GM18508 (cell line): ENCODE measurements around the gene CDC25B.

Experiments used
- ATAC-seq: cut with Tn5 transposase; IDR thresholded peaks from one replicate; pipeline ENCODE4 v1.9.1; 2021; ENCODE audit warnings: moderate number of reproducible peaks; ENCODE audit not compliant: insufficient read depth, unreplicated experiment

The CDC25B gene

DNA sequence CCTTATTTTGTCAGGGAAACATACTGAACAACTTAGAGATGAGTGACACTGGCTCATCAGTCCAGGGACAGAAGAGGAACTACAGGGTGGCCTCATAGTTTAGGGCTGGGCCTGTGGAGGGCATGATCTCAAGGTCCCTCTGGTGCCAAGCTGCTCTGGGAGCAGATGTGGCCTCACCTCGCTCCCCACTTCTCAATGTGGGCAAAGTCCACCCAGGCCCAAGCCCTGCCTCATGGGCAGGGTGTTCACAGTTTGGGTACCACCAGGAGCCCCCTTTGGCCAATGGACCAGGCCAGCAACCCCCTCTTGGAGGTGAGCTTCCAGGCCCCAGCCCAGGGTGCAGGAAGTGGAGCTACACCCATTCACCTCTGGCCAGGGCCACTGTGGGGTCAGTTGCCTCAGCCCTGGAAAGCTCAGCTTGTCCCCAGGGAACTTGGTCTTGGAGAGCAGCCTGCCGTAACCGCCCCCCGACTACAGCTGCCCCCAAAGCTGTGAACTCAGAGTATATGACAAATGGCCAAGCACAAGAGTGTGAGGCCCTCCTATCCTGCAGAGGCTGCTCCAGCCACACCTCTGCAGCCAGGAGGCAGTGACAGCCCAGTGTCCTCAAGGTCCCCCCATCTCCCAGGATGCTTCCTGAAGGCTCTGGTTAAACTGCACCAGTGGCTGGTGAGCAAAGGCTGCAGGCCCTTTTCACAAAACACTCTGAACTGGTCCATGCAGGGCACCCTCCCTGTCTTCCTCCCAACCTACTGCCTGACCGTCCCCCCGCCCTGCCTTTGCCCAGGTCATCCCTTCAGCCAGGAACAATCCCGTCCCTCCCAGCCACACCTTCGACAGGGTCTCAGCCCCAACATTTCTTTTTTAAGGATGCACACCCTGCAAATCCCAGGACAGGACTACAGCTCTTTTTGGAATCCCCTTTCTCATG is 32.2 kb upstream of the CDC25B start:
- no peak for ATAC-seq

DNA sequence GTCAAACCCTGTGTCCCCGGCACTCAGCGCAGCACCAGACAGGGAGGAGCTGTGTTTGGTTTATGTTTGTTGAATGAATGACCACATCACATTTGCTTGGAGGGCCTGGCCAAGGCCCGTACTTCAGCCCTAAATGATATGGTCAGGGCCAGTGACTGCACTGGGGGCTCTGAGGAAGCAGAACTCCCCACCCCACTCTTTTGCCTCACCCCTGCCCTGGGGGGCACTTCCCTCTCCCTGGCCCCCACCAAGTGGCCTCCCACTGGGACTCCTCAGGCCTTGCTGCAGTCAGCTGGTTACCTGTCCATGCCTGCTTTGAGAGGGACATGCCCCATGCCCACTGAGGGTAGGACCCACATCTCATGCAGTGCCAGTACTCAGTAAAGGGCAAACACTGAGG is 31.5 kb upstream of the CDC25B start:
- no peak for ATAC-seq

DNA sequence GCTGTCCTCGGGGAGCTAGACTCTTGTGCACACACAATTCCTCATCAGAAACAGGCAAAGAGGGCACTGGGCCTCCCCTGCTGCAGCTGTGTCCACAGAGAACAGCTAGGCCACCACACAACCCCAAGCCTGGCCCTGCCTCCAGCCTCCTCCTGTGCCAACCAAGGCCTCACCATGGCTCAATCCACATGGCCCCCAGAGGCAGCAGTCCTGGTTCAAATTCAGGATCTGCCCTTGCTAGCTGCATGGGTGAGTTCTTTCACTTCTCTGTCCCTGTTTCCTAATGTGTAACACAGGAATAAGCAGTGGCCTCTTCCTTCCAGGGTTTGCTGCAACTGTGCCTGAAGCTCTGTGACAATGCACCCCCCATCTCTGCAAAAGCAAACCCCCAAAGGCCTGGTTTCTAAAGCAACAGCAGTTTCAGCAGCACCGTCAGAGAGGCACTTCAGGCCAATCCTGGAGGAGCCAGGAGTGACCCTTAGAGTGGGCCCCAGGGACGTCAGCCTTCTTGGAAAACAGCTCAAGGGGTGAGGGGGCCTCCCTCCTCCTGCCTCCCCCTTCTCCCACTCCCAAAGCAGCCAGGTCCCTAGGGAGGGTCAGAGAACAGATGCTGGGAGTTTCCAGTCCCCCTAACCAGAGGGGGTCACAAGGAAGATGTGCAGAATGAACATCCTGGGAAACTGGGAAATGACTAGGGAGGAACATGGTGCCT is 30.8 kb upstream of the CDC25B start:
- no peak for ATAC-seq

DNA sequence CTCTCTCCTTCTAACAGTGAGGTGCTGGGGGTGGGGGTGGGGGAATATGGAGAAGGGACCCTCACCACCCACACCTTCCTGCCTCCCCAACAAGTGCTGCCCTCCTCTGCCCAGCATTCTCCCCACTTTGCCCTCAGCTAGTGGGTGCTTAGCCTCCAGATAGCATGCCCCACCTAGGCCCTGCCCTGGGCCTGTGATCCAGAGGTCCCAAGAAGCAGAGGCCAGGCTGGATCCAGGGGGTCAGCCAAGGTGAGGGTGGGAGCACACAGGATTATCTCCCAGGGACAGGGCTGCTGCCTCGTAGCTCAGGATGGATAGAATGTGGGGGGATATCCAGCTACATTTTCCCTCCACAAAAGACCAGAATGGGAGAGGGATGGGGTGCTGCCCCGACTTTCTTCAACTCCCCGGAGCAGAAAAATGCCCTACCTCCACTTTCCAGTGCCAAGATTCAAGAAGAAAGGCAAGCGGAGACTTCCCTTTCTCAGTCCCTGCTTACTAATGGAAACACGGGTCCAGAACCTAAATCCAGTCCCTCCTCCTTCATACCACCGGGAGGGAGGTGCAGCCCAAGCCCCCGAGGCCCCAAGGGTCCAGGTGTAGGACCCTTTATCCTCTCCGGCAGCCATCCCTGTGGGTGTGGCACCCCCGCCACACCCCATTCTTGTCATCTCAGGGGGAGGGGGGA is 29.5 kb upstream of the CDC25B start:
- no peak for ATAC-seq

DNA sequence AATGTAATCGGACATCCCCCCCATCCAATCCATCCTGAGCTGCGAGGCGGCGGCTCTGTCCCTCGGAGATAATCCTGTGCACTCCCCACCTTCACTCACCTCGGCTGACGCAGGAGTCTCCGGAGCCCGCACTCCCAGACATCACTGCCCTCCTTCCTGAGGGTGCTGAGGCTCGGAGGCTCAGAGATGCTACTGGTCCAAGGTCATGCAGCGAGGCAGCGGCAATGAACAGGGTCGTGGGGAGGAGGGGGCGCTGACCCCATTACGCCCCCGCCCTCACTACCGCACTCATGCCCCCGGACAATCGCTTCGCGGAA is 29.0 kb upstream of the CDC25B start:
- no peak for ATAC-seq

DNA sequence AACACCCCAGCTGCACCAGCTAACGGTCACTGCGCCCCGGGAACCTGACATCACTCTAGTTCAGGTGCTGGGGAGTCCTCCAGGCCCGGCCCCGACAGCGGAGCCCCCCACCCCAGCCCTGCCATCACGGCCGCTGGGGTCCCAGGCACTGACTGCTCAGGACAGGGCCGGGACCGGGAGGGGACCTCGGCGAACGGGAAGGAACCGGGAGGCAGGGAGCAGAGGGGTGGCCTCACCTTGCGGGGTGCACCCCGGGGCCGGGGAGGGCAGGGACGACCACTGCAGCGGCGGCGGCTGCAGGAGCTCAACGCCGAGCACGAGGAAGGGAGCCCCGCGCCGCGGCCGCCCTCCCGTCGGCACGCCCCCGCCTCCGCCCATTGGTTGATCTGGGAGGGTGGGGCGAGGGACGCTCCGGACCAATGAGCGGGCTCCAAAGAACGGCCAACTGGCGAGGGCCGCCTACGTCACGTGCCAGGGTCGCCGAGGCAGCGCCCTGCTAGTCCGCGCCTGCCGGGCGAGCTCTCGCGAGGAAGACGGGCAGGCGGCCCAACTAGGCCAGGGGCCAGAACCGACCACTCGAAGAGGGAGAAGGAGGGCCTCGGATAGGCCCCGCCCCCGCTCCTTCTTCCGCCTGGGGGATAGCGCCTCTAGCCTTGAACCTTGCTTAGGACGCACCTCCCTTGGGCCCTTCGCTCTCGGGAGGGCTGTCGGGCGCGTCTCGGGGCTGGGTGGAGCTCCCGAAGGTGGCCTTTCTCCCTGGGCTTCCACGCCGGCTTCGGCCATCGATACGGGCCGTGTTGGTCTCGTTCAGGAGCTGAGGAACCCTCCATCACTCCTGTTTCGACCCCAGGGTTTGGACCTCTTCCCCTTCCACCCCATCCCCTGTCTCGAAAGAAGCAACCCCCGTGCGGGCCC is 28.4 kb upstream of the CDC25B start, which contains the start of gene ADISSP:
Gene ADISSP (minus strand): TSS at position 327 of the 915 bp plus-strand sequence. CDS start 7,653 bp downstream, outside the sequence.
- peak; percentile 79 for ATAC-seq

DNA sequence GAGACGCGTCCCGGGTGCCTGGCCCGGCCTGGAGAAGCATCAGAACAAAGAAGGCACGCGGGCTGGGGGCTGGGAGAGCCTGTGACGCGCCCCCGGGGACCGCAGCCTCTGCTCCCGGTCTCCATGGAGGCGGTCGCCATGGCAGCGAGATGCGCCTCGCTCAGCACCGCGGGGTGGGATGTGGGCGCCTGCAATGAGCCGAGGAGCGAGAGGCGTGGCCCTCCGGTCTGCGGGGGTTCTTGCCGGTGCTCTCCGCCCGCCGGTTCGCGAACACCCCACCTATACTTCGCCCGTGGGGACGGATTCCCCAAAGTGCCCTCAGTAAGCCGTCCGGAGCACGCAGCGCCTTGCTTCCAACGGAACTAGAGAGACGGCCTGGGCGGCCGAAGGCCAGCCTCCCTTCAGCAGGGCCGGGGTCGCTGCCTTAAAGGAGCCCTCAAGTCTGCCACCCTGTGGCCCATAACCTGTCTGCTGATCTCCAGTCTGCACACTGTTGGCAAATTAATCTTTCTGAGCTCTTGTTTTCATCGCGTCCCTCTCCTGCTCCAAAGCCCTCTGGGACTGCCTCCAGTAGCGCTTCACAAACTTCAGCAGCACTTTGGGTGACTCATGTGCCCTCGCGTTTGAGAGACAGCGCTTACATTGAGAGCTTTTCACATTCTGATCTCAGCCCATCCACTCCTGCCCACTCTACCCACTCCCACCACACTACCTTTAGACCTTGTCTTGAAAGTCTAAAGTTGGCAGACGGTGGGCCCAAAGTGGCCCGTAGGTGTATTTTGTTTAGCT is 27.6 kb upstream of the CDC25B start:
- no peak for ATAC-seq

DNA sequence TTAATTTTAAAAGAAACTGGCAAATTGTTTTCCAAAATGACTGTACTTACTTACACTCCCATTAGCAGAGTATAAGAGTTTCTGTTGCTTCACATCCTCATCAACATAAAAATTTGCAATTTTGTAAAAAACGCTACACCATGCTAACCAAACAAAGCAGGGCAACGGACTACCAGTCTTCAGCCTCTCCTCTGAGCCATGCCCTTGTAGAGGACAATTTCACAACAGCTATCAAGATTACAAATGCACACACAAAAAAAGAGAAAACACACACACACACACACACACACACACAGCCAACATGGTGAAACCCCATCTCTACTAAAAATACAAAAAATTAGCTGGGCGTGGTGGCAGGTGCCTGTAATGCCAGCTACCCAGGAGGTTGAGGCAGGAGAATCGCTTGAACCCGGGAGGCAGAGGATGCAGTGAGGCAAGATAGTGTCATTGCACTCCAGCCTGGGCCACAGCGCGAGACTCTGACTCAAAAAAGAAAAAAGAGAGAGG is 24.5 kb upstream of the CDC25B start:
- ATAC-seq, result no peak

DNA sequence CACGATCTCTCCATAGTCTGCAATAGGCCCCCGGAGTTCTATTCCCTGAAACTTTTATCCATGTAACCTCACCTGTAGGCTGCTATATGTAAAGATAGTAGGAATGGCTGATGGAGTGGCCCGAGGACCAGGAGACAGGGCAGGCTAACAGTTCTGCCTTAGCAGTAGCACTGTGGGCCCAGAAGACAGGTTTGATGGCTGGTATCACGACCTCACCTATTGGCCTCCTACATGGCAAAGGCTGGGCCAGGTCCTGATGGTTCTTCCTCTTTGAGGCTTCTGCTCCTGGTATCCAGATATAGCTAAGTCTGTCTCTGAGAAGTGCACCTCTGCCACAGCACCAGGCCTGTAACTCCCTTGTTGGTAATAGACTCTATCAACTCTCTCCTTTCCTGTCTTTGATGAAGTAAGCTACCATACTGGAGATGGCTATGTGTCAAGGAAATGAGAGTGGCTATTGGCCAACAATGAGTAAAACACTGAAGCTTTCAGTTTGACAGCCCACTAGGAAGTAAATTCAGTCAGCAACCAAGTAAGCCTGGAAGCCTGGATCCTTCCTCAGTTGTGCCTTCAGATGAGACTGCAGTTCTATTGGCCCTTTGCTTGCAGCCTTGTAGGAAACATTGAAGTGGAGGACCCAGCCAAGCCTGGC is 20.5 kb upstream of the CDC25B start:
- no peak for ATAC-seq

DNA sequence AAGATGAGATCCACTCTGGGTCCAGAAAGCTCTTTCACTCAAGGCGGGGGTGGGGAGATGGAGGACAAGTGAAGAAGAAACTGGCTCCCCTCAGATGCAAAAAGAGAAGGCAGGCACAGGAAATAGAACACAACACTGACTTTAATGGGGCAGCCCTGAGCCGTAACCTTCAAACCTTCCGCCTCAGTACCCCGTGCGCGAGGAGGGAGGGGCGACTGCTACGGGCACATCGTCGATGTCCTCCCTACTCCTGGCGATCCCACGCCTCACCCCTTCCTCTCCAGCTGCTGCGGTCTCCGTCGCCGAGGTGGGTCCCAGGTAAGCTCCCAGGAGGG is 18.8 kb upstream of the CDC25B start:
- no peak for ATAC-seq

DNA sequence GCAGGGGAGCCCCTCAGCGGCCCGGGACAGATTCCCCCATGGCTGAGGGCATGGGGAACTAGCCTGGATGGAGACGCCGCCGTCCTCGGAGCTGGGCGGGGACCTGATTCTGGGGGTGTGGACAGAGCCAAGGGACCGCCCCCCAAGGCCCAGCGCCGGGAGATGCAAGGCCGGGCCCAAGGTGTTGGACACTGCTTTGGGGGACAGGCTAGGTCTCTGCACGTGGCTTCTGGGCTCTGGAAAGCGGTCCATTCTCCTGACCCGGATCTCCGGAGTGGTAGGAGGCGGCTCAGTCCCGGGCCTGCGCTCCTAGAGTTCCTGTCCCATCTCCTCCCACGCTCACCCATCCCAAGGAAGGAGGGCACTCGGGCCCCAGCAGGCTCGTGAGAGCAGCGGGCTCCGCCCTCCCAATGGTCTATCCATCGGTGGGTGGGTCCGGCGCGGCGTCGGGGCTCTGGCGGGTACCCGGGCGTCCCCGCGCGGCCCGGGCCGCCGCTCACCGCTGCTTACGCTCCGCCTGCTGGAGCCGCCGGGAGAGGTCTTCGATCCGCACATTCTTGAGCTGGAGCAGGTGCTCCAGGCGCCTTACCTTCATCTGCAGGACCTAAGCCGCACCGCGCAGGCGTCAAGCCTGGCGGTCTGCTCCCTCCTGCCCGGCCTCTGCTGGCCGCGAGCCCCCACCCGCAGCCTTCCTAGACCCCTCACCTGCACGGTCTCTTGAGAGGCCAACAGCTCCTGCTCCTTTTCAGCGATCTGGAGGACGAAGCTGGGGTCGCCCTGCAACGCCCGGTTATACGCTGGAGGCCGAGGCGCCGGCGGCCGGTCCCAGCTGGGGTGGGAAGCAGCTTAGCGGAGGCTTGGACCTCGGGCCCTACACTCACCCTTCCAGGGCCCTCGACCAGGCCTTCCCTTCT is 18.1 kb upstream of the CDC25B start:
- ATAC-seq, result no peak

DNA sequence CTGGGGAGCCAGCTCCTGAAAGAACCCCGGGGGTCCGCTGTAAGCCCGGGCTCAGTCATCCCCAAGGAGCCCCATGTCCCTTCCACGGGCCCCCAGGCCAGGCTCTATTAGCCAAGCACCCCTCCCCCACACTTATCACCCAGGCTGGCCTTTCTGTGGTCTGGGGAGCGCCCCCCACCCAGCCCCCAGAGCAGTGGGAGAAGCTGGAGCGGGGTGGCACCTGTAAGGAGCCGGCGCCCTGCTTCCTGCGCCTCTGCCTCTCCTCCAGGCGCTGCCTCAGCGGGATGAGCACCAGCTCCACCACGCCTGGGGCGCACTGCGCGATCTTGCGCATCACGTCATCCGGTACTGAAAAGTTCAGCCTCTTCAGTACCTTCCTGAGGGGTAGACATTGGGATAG is 17.1 kb upstream of the CDC25B start:
- no peak for ATAC-seq

DNA sequence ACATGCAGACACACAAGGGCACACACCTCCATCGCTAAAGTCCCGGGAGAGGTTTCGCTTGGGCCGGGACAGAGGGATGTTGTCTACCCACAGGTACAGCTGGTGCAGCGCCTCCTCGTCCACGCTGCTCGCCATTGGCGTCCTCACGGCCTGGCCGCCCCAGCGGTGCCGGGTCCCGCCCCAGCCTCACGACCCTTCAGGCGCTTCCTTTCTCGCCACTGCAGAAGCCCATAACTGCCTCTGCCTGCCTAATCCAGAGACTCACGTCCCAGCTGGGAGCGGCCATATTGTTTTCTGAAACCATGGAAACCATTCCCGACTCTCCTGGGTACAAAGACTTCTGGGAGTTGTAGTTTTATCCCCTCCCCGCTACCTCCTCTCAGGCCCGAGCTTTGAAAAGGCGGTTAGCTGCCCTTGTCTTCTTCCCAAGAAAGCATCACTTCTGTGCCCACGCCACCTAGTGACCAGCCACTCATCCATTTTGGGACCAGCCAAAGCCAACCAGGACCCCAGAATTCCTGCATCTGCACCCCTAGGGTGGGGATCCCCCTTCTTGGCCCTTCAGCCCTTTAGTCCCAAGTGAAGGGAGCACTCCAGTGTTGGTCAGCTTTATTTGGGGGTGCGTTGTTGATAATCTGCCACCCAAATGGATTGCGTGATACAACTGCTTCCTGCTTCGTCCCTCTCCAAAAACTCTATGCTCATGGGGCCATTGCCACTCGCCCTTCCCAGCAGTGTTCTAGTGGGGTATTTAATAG is 14.8 kb upstream of the CDC25B start, which contains the start of gene SPEF1:
Gene SPEF1 (minus strand): TSS at position 296 of the 758 bp plus-strand sequence. CDS start 161 bp downstream, at position 135.
- no peak for ATAC-seq

DNA sequence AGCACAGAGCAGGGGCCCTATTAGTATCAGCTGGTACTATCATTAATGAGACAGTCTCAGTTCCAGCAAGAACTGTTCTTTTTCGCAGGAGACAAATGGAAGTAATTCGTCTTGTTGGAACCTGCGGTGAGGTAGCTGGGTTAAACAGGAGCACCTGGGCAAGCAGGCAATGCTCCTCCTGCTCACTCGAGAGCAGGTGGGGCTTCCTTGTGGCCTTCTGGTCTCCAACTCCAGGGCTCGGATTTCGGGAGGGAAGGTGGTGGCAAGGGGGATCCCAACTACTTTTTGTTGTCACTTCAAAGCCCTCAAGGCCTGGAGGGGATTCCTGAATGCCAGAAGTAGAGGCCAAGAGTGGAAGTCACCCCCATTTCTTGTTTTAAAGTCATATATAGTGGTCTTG is 13.5 kb upstream of the CDC25B start:
- ATAC-seq, result no peak

DNA sequence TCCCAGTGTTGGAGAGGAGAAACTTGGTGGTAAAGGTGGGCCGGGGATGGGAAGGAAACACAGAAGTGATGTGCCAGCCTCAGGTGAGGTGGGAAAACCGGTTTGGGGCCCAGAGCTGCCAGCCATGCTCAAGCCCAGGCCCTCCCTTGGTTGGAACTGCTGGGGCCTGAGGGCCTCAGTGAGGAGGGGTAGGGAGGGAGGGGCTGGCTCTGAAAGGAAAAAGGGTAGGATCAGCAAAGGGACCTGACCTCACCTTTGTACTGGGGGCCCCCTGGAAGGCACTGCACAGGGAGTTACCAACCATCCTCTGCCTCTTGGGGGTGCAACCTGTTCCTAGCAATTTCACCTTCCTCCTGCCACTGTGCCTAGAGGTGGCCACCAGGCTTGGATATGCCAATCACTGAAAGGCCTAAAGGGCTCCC is 13.0 kb upstream of the CDC25B start:
- no peak for ATAC-seq

DNA sequence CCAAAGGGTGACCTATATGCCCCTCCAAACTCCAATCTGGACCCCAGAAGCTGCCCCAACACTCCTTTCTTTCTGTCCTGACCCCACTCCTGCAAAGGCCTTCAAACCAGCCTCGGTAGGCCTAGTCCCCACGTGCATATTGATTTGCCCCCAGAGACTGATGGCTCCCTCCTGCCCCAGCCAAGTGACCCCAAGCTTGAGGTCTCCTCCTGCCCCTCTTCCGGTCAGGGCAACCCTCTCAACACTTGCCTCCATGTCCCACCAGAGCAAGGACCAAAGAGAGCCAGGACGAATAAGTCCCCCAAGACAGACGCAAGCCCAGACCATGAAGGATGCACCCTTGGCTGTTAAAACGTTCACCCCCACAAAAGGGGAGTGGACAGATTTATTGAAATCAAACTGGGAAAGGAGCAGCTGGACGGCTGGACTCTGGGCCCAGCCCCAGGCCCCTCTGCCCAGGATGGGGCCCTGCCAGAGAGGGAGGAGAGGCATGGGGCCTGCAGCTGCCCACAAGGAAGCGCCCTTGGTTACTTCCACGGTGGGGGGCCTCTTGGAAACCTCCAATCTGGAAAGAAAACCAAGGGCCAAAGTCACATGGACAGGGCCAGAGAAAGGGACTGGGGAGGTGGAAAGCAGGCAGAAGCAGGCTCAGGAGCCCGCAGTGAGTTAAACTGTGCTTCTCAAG is 12.5 kb upstream of the CDC25B start:
- ATAC-seq, result no peak
